ENCODE results near the gene NES.

NES gene

GRCh38 chr1:156689953-156690674 lies 12.9 kb upstream of the NES start:
- DNase-seq (ENCODE audit: low read depth), result no peak
- H3K4me3 ChIP-seq (ENCODE audit: low read length), result peak overlapping the region; percentile 40
- TF ChIP-seq CTCF (conservative IDR thresholded peaks at IDR 0.05; ENCODE audit: low read depth, low read length), result no peak

- DNase-seq (ENCODE audit: low read depth), result no peak
- H3K4me3 ChIP-seq (ENCODE audit: low read length), result peak overlapping the region; percentile 40
- TF ChIP-seq CTCF (conservative IDR thresholded peaks at IDR 0.05; ENCODE audit: low read depth, low read length), result peak; percentile 95
These were observed 12.1 kb upstream of the NES start for GRCh38 chr1:156689035-156689952.

GRCh38 chr1:156684227-156684782 lies 7.1 kb upstream of the NES start:
- TF ChIP-seq CTCF (conservative IDR thresholded peaks at IDR 0.05; ENCODE audit: low read depth, low read length), result peak; percentile 13
- no peak for DNase-seq (ENCODE audit: low read depth)
- H3K4me3 ChIP-seq (ENCODE audit: low read length), result no peak overlapping the region

GRCh38 chr1:156682166-156682890 lies 5.1 kb upstream of the NES start:
- no peak for DNase-seq (ENCODE audit: low read depth)
- TF ChIP-seq CTCF (conservative IDR thresholded peaks at IDR 0.05; ENCODE audit: low read depth, low read length), result peak; percentile 30
- no peak overlapping the region for H3K4me3 ChIP-seq (ENCODE audit: low read length)

GRCh38 chr1:156681196-156681960 lies 4.2 kb upstream of the NES start:
- DNase-seq (ENCODE audit: low read depth), result no peak
- no peak overlapping the region for H3K4me3 ChIP-seq (ENCODE audit: low read length)
- TF ChIP-seq CTCF (conservative IDR thresholded peaks at IDR 0.05; ENCODE audit: low read depth, low read length), result no peak

GRCh38 chr1:156680056-156680455 lies 2.8 kb upstream of the NES start:
- no peak for DNase-seq (ENCODE audit: low read depth)
- no peak overlapping the region for H3K4me3 ChIP-seq (ENCODE audit: low read length)
- no peak for TF ChIP-seq CTCF (conservative IDR thresholded peaks at IDR 0.05; ENCODE audit: low read depth, low read length)
